ENCODE measurements around the gene NLRX1. TPM values are rescaled to one million over a fixed set of nuclear protein-coding genes. Genes with fewer than 3 reads are reported as not detected.

Gene NLRX1
- total RNA-seq, 1 donor from 2014 or later, result 14.7 TPM

DNA sequence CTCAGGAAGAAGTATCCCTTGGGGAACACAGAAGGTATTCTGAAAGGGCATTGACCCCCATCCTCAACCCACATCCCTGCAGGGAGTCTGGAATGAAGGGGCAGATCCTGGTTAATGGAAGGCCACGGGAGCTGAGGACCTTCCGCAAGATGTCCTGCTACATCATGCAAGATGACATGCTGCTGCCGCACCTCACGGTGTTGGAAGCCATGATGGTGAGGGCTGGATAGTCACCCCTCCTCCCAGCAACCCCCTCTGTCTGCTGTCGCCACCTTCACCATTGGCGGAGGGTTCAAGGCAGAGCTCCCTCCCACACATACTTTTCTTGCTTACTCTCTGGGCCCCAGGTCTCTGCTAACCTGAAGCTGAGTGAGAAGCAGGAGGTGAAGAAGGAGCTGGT is 14.3 kb upstream of the NLRX1 start:
- no peak overlapping the region for H3K4me3 ChIP-seq (ENCODE audit: low read depth, low read length)
- TF ChIP-seq, protein P1, sequence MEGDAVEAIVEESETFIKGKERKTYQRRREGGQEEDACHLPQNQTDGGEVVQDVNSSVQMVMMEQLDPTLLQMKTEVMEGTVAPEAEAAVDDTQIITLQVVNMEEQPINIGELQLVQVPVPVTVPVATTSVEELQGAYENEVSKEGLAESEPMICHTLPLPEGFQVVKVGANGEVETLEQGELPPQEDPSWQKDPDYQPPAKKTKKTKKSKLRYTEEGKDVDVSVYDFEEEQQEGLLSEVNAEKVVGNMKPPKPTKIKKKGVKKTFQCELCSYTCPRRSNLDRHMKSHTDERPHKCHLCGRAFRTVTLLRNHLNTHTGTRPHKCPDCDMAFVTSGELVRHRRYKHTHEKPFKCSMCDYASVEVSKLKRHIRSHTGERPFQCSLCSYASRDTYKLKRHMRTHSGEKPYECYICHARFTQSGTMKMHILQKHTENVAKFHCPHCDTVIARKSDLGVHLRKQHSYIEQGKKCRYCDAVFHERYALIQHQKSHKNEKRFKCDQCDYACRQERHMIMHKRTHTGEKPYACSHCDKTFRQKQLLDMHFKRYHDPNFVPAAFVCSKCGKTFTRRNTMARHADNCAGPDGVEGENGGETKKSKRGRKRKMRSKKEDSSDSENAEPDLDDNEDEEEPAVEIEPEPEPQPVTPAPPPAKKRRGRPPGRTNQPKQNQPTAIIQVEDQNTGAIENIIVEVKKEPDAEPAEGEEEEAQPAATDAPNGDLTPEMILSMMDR (conservative IDR thresholded peaks at IDR 0.05; ENCODE audit: low read depth, low read length), result no peak
- no peak for DNase-seq (ENCODE audit: low read depth)

DNA sequence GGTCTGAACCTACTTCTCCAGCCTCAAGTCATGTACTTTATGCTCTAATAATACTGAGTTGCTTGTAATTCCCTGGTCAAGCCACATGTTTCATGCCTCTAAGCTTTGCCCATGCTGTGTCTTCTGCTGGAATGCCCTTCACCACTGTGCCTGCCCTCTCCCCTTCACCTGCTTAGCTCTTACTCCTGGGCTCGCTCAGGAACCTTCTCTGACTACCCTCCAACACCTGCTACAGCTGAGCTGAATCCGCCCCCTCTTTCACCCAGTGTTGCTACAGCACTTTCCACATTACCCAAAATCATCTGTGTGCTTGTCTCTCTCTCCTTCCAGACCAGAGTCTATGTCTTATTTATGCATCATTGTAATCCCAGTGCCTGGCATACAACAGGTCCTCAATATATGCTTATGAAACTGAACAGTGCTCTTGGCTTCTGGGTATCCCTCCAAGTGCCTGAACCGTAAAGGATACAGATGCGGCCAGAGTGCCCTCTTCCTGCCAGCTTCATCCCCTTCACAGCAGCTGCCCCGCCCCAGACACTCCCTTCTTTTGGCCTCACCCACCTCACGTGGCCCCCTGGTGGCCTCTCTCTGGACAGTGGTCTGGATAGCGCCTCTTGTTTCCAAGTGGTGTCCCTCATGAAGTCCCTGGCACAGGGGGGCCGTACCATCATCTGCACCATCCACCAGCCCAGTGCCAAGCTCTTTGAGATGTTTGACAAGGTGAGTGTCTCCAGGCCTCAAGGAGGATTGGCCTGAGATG is 12.6 kb upstream of the NLRX1 start:
- DNase-seq (ENCODE audit: low read depth), result no peak

DNA sequence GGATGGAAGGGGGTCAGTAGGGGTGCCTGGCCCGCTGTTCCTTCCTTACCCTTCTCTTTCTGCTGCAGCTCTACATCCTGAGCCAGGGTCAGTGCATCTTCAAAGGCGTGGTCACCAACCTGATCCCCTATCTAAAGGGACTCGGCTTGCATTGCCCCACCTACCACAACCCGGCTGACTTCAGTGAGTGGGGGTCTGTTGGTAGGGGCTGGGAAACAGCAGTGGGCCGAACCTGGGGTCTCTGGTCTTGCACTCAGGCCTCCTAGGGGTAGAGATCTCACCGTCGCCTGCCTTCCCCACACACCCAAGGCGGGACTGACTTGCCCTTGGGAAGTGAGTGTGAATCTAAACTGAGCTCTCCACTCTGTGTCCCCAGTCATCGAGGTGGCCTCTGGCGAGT is 12.0 kb upstream of the NLRX1 start:
- DNase-seq (ENCODE audit: low read depth), result no peak
- TF ChIP-seq, protein P1 (conservative IDR thresholded peaks at IDR 0.05; ENCODE audit: low read depth, low read length), result no peak
- no peak overlapping the region for H3K4me3 ChIP-seq (ENCODE audit: low read depth, low read length)

More for the DNA sequence above, 12.6 kb upstream of the NLRX1 start:
- TF ChIP-seq, protein P1 (conservative IDR thresholded peaks at IDR 0.05; ENCODE audit: low read depth, low read length), result no peak
- H3K4me3 ChIP-seq (ENCODE audit: low read depth, low read length), result no peak overlapping the region

DNA sequence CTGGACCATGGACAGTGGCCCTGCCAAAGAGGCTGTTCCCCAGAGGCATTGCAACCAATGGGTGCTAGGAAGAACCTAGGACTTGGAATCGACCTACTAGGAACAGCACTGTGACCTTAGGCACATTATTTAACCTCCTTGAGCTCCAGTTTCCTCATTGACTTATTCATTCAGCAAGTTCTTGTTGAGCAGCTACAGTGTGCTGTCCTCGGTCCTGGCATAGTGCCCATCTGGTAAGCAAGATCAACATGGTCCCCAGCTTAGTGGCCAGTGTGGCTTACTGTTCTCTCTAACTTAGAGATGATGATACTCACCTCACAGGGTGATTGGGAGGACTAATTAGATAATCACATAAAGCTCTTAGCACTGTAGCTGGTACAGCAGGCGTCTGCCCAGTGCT is 11.5 kb upstream of the NLRX1 start:
- H3K4me3 ChIP-seq (ENCODE audit: low read depth, low read length), result no peak overlapping the region
- TF ChIP-seq, protein P1 (conservative IDR thresholded peaks at IDR 0.05; ENCODE audit: low read depth, low read length), result no peak
- DNase-seq (ENCODE audit: low read depth), result no peak

DNA sequence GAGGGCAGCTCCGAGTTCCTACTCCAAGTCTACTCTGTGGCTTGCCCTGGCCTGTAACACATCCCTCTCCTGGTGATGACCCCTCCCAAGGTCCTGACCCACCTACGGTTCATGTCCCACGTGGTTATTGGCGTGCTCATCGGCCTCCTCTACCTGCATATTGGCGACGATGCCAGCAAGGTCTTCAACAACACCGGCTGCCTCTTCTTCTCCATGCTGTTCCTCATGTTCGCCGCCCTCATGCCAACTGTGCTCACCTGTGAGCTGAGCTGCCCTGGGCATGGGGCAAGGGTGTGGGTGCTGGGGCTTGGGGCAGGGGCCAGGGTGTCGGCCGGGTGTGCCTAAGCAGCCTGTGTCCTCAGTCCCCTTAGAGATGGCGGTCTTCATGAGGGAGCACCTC is 10.1 kb upstream of the NLRX1 start:
- H3K4me3 ChIP-seq (ENCODE audit: low read depth, low read length), result no peak overlapping the region
- DNase-seq (ENCODE audit: low read depth), result no peak
- TF ChIP-seq, protein P1 (conservative IDR thresholded peaks at IDR 0.05; ENCODE audit: low read depth, low read length), result no peak

DNA sequence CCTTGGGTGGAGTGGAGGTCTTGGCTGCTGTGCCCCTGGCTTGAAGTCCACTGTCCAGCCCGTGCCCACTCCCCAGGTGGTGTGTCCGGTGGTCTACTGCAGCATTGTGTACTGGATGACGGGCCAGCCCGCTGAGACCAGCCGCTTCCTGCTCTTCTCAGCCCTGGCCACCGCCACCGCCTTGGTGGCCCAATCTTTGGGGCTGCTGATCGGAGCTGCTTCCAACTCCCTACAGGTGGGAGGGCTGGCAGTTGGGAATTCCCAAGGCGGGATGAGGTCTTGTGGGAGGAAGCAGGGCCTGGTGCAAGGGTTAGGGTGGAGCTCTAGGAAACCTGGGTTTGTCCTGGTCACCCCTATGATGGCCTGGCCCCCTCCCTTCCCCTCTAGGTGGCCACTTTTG is 8.4 kb upstream of the NLRX1 start:
- DNase-seq (ENCODE audit: low read depth), result no peak
- TF ChIP-seq, protein P1 (conservative IDR thresholded peaks at IDR 0.05; ENCODE audit: low read depth, low read length), result no peak

DNA sequence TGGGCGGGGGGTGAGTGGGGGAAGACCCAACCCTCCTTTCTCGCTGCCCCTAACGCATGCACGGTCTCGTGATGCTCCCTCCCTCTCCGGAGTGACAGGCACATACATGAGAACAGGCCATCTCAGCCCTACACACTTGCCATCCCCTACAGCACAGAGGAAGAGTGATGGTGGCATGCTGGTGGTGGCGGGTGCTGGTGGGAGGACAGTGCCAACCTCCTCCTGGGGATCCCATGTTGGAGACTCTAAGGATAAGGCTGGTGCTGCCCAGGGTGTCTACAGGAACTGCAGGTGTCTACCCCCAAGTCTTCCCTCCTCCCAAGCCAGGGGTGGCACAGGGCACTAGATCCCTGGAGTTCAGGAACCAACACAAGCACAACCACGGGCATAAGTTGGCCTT is 6.7 kb upstream of the NLRX1 start:
- H3K4me3 ChIP-seq (ENCODE audit: low read depth, low read length), result no peak overlapping the region
- DNase-seq (ENCODE audit: low read depth), result no peak
- TF ChIP-seq, protein P1 (conservative IDR thresholded peaks at IDR 0.05; ENCODE audit: low read depth, low read length), result no peak

More for the DNA sequence above, 8.4 kb upstream of the NLRX1 start:
- no peak overlapping the region for H3K4me3 ChIP-seq (ENCODE audit: low read depth, low read length)
